Stimulated activated CD4-positive, alpha-beta T cell treated with anti-CD3 and anti-CD28 coated beads, Interleukin-4, amount 100 ng/mL, for 24 hours (primary cell): ENCODE results near the gene NRGN.
A peak's percentile ranks its signal among the peaks of the same experiment; 100 is the strongest.

Experiments used
- DNase-seq: peaks from one replicate; pipeline ENCODE4 v3.0.0-alpha.2; 2020

NRGN gene

GRCh38 chr11:124739479-124740276 is at the start of gene NRGN:
Gene NRGN (plus strand): TSS chr11:124739942. CDS start chr11:124740085, 143 bp downstream.
- DNase-seq = peak; percentile 82

- no peak for DNase-seq
Observed at GRCh38 chr11:124693142-124693541, 46.6 kb upstream of the NRGN start.

- no peak for DNase-seq
Observed at GRCh38 chr11:124699547-124699946, 40.2 kb upstream of the NRGN start.

GRCh38 chr11:124700028-124700427 is 39.7 kb upstream of the NRGN start:
- DNase-seq = no peak

GRCh38 chr11:124707829-124708228 is 31.9 kb upstream of the NRGN start:
- no peak for DNase-seq

GRCh38 chr11:124712392-124712791 is 27.4 kb upstream of the NRGN start:
- DNase-seq = no peak

- DNase-seq = no peak
Observed at GRCh38 chr11:124716591-124716990, 23.2 kb upstream of the NRGN start.

- no peak for DNase-seq
Observed at GRCh38 chr11:124717421-124717785, 22.3 kb upstream of the NRGN start.

GRCh38 chr11:124717786-124718651 is 21.7 kb upstream of the NRGN start:
- DNase-seq = peak; percentile 15

- DNase-seq = no peak
Observed at GRCh38 chr11:124718801-124719200, 20.9 kb upstream of the NRGN start.

- no peak for DNase-seq
Observed at GRCh38 chr11:124719534-124719933, 20.2 kb upstream of the NRGN start.

- no peak for DNase-seq
Observed at GRCh38 chr11:124722176-124722575, 17.6 kb upstream of the NRGN start.

GRCh38 chr11:124724979-124725718 is 14.6 kb upstream of the NRGN start:
- DNase-seq = no peak

GRCh38 chr11:124725719-124726105 is 14.0 kb upstream of the NRGN start:
- DNase-seq = no peak

GRCh38 chr11:124727474-124727873 is 12.3 kb upstream of the NRGN start:
- DNase-seq = no peak

GRCh38 chr11:124728134-124728533 is 11.6 kb upstream of the NRGN start:
- DNase-seq = no peak

- DNase-seq = no peak
Observed at GRCh38 chr11:124729571-124729970, 10.2 kb upstream of the NRGN start.

- no peak for DNase-seq
Observed at GRCh38 chr11:124732230-124732629, 7.5 kb upstream of the NRGN start.

GRCh38 chr11:124736736-124737135 is 3.0 kb upstream of the NRGN start:
- DNase-seq = no peak

- DNase-seq = no peak
Observed at GRCh38 chr11:124737638-124738305, 2.0 kb upstream of the NRGN start.

GRCh38 chr11:124738713-124739478 is 846 bp upstream of the NRGN start:
- DNase-seq = no peak

- peak; percentile 62 for DNase-seq
Observed at GRCh38 chr11:124740277-124740882, 638 bp downstream of the NRGN start.
